Activated naive CD4-positive, alpha-beta T cell treated with anti-CD3 and anti-CD28 coated beads, Interleukin-2, amount 50 U/mL, for 72 hours (primary cell): Measurements from ENCODE around the gene PDXP. TPM values are rescaled to one million over a fixed set of nuclear protein-coding genes. Genes with fewer than 3 reads are reported as not detected.
"Not testable (repeated sequence)": the region's sequence is repeated elsewhere in the genome, so short reads cannot be mapped to it uniquely, and the experiment has no call there.

ENCODE experiments used
- ATAC-seq, 2 donors: fragments of 150-1000 bp; cut with Tn5 transposase; 2 replicates each; pipeline ENCODE4 v1.10.0; 2021; ENCODE audit warnings: mild to moderate bottlenecking in 2 of 2, moderate library complexity in 2 of 2
- DNase-seq, 2 donors: peaks; one replicate each; pipeline ENCODE4 v3.0.0; 2021 to 2022; ENCODE audit warnings: low spot score in 2 of 2
- H3K27ac Mint-ChIP-seq, 2 donors: one replicate each; pipeline ENCODE4 v1.8.0; 2022; ENCODE audit warnings: mild to moderate bottlenecking in 2 of 2, mixed read lengths in 2 of 2
- H3K36me3 Mint-ChIP-seq, 2 donors: one replicate each; pipeline ENCODE4 v1.8.0; 2022; ENCODE audit warnings: mixed read lengths in 2 of 2
- H3K9me3 Mint-ChIP-seq, 2 donors: one replicate each; pipeline ENCODE4 v1.8.0; 2022; ENCODE audit warnings: mixed read lengths in 2 of 2
- total RNA-seq, 2 donors: library from RNA; stranded (reverse); gene quantifications; one replicate each; pipeline ENCODE4 v1.2.3, GENCODE V29; 2022

The PDXP gene
- total RNA-seq, 2 donors from 2014 or later = 34.5 to 38.2 TPM

GRCh38 chr22:37636949-37637273 is 21.6 kb upstream of the PDXP start:
- ATAC-seq (no peak), DNase-seq (no peak)
- peak overlapping the region in 1 of 2 donors; percentile 93 for H3K27ac Mint-ChIP-seq
- H3K36me3 Mint-ChIP-seq = peaks cover 6 to 11% of the 10 kb centered on the region in 2 donors
- H3K9me3 Mint-ChIP-seq = no peaks in the 10 kb centered on the region

- Mint-ChIP-seq H3K9me3 (no peaks in the 10 kb centered on the region), H3K27ac (peak overlapping the region; percentile 86 to 95), H3K36me3 (peaks cover 10 to 15% of the 10 kb centered on the region in 2 donors)
- ATAC-seq (peak; percentile 6 to 29), DNase-seq (no peak)
Measured at GRCh38 chr22:37638391-37639069, 20.0 kb upstream of the PDXP start.

GRCh38 chr22:37639070-37639760 is 19.3 kb upstream of the PDXP start, which contains the start of gene SH3BP1:
Gene SH3BP1, plus strand, starts transcription at chr22:37639669. Its CDS starts 119 bp downstream, at chr22:37639788.
- peaks cover 11 to 18% of the 10 kb centered on the region in 2 donors for H3K36me3 Mint-ChIP-seq
- peak; percentile 47 to 58 for ATAC-seq
- H3K27ac Mint-ChIP-seq = peak within 1 kb of the TSS; percentile 95 to 99
- peak; percentile 59 to 75 for DNase-seq
- H3K9me3 Mint-ChIP-seq = no peaks in the 10 kb centered on the region

GRCh38 chr22:37639771-37640590 is 18.5 kb upstream of the PDXP start:
- DNase-seq (no peak), ATAC-seq (peak in 1 of 2 donors; percentile 38)
- H3K27ac Mint-ChIP-seq = peak overlapping the region; percentile 95 to 99
- no peaks in the 10 kb centered on the region for H3K9me3 Mint-ChIP-seq
- peaks cover 11 to 18% of the 10 kb centered on the region in 2 donors for H3K36me3 Mint-ChIP-seq

- DNase-seq (no peak), ATAC-seq (peak in 1 of 2 donors; percentile 6)
- Mint-ChIP-seq H3K36me3 (peaks cover 11 to 18% of the 10 kb centered on the region in 2 donors), H3K9me3 (no peaks in the 10 kb centered on the region), H3K27ac (peak overlapping the region; percentile 95 to 99)
Measured at GRCh38 chr22:37640591-37641560, 17.6 kb upstream of the PDXP start.

- ATAC-seq (no peak), DNase-seq (no peak)
- no peaks in the 10 kb centered on the region for H3K9me3 Mint-ChIP-seq
Measured at GRCh38 chr22:37641561-37641949, 17.0 kb upstream of the PDXP start.

GRCh38 chr22:37643225-37643847 is 15.2 kb upstream of the PDXP start:
- peak; percentile 73 to 77 for ATAC-seq
- peaks cover 11 to 17% of the 10 kb centered on the region in 2 donors for H3K36me3 Mint-ChIP-seq

More at GRCh38 chr22:37641561-37641949, 17.0 kb upstream of the PDXP start:
- peaks cover 11 to 18% of the 10 kb centered on the region in 2 donors for H3K36me3 Mint-ChIP-seq
- no peak overlapping the region for H3K27ac Mint-ChIP-seq

GRCh38 chr22:37647317-37647716 is 11.2 kb upstream of the PDXP start:
- no peaks in the 10 kb centered on the region for H3K9me3 Mint-ChIP-seq
- H3K27ac Mint-ChIP-seq = no peak overlapping the region
- no peak for ATAC-seq
- DNase-seq = no peak
- H3K36me3 Mint-ChIP-seq = peaks cover 5 to 16% of the 10 kb centered on the region in 2 donors

More at GRCh38 chr22:37643225-37643847, 15.2 kb upstream of the PDXP start:
- Mint-ChIP-seq H3K9me3 (no peaks in the 10 kb centered on the region), H3K27ac (peak overlapping the region; percentile 52 to 59)
- peak; percentile 78 to 98 for DNase-seq

GRCh38 chr22:37647928-37648327 is 10.6 kb upstream of the PDXP start:
- H3K27ac Mint-ChIP-seq = peak overlapping the region in 1 of 2 donors; percentile 48
- ATAC-seq (no peak), DNase-seq (no peak)
- H3K9me3 Mint-ChIP-seq = no peaks in the 10 kb centered on the region
- H3K36me3 Mint-ChIP-seq = peaks cover 5 to 19% of the 10 kb centered on the region in 2 donors

- ATAC-seq = no peak
- Mint-ChIP-seq H3K27ac (no peak overlapping the region), H3K9me3 (no peaks in the 10 kb centered on the region), H3K36me3 (peaks cover 0 to 18% of the 10 kb centered on the region in 2 donors)
- DNase-seq = no peak
Measured at GRCh38 chr22:37650463-37651136, 7.9 kb upstream of the PDXP start.

- Mint-ChIP-seq H3K27ac (peak overlapping the region; percentile 68 to 72), H3K9me3 (no peaks in the 10 kb centered on the region), H3K36me3 (peaks cover 5 to 23% of the 10 kb centered on the region in 2 donors)
- no peak for DNase-seq
- ATAC-seq = no peak
Measured at GRCh38 chr22:37654563-37655251, 3.8 kb upstream of the PDXP start.

GRCh38 chr22:37655252-37655563 is 3.3 kb upstream of the PDXP start:
- no peaks in the 10 kb centered on the region for H3K9me3 Mint-ChIP-seq
- ATAC-seq (no peak), DNase-seq (no peak)
- peaks cover 7 to 26% of the 10 kb centered on the region in 2 donors for H3K36me3 Mint-ChIP-seq
- H3K27ac Mint-ChIP-seq = no peak overlapping the region

- not testable (repeated sequence) for H3K9me3 Mint-ChIP-seq, DNase-seq, ATAC-seq
- H3K27ac Mint-ChIP-seq = peak overlapping the region in 1 of 2 donors; percentile 7
- peaks cover 7 to 22% of the 10 kb centered on the region in 2 donors for H3K36me3 Mint-ChIP-seq
Measured at GRCh38 chr22:37656583-37656982, 1.9 kb upstream of the PDXP start.

GRCh38 chr22:37657590-37658132 is 862 bp upstream of the PDXP start:
- DNase-seq = no peak
- no peaks in the 10 kb centered on the region for H3K9me3 Mint-ChIP-seq
- H3K36me3 Mint-ChIP-seq = peaks cover 7 to 20% of the 10 kb centered on the region in 2 donors
- ATAC-seq = no peak
- peak overlapping the region; percentile 89 for H3K27ac Mint-ChIP-seq
